RWPE1 (cell line): ENCODE data around the gene CHFR.
"Not testable (repeated sequence)": the region's sequence is repeated elsewhere in the genome, so short reads cannot be mapped to it uniquely, and the experiment has no call there.

Experiments used
- CTCF ChIA-PET: fragments of 350-600 bp; sonication (Branson Sonifier 250); formaldehyde crosslinking; extraction: SDS; loops from one replicate; lab custom pipeline; 2021; lab: Yijun Ruan, JAX
- POLR2A ChIA-PET: fragments of 400-600 bp; formaldehyde crosslinking; extraction: SDS; loops from one replicate; lab custom pipeline; 2020; ENCODE audit warnings: antibody characterized with exemption; ENCODE audit not compliant: low non-redundant PET; lab: Yijun Ruan, JAX
- DNase-seq: peaks from one replicate; pipeline ENCODE4 v3.0.0; 2012; ENCODE audit warnings: low spot score
- H3K27ac ChIP-seq: fragments of 450-650 bp; 2 replicates; pipeline ENCODE4 v1.5.1; 2017
- TF ChIP-seq, protein P1 (sequence below): fragments of 450-650 bp; conservative IDR thresholded peaks from 2 replicates; pipeline ENCODE4 v1.5.1; 2017; ENCODE audit warnings: low read depth, mild to moderate bottlenecking

CHFR gene

DNA sequence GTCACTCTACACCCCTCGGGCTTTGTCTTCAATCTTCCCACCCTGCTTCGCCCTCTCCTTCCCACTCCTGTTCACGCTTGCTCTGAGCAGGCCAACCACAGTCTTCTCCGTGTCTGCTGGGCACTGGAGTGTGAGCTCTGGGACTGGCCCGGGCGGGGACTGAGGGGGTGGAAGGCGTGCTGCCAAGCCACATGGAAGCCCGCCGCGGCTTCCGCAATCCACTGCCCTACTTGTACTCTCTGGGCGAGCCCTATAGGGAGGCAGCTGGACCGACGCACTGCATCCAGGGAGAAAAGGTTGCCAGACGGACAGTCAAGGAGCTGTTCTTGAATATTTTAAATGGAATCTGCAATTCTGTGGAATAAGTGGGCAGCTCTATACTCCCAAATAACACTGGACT is 83.5 kb downstream of the CHFR start:
- DNase-seq = no peak
- POLR2A ChIA-PET = no interaction called here
- peak overlapping the region; percentile 8; the same call in 1 of the 2 replicates for H3K27ac ChIP-seq
- CTCF ChIA-PET = no interaction called here
- TF ChIP-seq, protein P1, sequence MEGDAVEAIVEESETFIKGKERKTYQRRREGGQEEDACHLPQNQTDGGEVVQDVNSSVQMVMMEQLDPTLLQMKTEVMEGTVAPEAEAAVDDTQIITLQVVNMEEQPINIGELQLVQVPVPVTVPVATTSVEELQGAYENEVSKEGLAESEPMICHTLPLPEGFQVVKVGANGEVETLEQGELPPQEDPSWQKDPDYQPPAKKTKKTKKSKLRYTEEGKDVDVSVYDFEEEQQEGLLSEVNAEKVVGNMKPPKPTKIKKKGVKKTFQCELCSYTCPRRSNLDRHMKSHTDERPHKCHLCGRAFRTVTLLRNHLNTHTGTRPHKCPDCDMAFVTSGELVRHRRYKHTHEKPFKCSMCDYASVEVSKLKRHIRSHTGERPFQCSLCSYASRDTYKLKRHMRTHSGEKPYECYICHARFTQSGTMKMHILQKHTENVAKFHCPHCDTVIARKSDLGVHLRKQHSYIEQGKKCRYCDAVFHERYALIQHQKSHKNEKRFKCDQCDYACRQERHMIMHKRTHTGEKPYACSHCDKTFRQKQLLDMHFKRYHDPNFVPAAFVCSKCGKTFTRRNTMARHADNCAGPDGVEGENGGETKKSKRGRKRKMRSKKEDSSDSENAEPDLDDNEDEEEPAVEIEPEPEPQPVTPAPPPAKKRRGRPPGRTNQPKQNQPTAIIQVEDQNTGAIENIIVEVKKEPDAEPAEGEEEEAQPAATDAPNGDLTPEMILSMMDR = no peak

DNA sequence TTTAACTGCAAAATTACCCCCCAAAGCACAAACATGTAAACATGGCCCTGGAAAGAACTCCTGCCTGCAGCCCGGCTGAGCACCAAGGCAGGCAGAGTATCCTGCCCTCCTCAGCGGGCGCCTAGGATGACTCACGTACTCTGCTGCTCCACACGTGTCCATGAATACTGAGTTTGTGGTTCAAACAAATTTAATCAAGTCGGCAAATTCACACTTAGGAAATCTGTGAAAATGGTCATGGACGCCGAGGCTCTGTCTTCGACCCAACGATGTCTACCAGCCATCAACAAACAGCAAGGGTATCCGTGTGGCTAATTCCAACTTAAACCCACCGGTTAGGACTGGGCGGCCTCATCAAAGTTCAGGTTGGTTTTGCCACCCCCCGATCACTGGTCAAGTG is 84.3 kb downstream of the CHFR start:
- POLR2A ChIA-PET = no interaction called here
- no peak overlapping the region for H3K27ac ChIP-seq
- TF ChIP-seq, protein P1 = no peak
- CTCF ChIA-PET = no interaction called here
- DNase-seq = no peak

DNA sequence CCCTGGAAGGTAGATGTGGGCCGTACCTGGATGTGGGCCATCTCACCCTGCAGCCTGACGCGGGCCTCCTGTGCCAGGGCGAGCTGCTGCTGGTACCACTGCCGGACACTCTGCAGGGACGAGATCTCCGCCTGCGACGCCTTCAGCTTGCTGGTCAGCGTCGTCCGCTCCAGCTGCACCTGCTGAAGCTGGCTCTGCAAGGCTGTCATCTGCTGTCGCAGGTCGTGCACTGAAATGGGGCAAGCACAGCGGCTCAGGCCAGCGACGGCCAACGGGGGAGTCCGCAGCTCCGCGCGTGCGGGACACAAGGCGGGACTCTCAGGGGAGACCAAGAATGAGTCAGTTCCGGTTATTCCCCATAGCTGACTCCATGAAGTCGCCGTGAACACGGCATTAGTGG is 85.7 kb downstream of the CHFR start:
- POLR2A ChIA-PET = no interaction called here

DNA sequence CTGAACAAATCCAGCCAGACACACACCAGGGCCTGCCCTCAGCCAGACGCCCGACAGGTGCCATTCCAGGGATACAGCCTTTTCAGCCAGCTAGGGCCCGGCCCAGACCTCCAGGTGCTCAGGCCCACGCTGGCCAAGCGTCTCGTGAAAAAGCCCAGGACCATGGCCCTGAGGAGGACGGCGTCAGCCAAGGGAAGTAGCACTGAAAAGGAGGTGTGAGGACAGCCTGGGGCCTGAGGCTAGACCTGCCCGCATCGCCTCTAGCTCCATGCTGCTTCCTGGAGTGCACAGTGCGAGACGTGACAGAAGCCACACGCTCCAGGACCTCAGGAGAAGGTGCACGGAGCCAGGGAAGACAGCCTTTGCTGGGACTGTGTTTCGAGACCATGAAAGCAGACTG is 88.6 kb downstream of the CHFR start:
- H3K27ac ChIP-seq = no peak overlapping the region
- ChIA-PET CTCF (interaction anchor here (1.1 kb wide), 1 partner anchor 11 kb away, joined by 3 read pairs; no protein-coding TSS in a partner anchor), POLR2A (no interaction called here)
- TF ChIP-seq, protein P1 = no peak
- DNase-seq = no peak

More for the DNA sequence above, 85.7 kb downstream of the CHFR start:
- CTCF ChIA-PET = interaction anchor here (0.6 kb wide), 1 partner anchor 323 kb away, joined by 3 read pairs; no protein-coding TSS in a partner anchor
- no peak overlapping the region for H3K27ac ChIP-seq
- DNase-seq = no peak
- TF ChIP-seq, protein P1 = no peak

DNA sequence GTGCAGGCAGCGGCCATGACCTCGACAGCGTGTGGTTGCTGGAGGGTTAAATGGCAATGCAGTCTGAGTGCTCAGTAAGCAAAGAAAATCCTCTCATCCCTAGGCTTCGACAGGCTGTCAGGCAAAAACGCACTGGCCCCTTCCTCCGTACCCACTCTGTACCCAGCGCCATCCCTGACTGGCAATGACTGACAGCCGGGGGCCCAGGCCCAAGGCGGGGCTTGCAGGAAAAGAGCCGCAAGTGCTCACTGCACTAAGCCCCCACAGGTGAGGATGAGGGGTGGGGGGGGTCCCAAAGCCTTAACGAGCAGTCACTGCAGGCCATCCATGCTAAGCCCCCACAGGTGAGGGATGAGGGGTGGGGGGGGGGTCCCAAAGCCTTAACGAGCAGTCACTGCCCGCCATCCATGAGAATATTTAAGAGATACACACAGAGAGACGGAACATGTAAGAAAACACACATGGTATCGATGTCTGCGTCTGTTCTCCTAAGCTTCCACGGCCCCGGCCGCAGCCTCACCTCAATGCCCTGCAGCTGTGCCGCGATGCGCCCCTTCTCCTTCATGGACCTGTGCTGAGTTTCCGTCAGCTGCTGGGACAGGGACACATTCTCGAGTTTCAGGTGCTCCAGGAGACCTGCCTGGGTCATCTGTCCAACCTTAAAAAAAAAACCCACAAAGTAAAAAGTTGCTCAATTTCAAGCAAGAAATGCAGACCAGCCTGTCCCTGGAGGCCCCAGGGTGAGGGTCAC is 89.4 kb downstream of the CHFR start:
- no peak overlapping the region for H3K27ac ChIP-seq
- ChIA-PET POLR2A (no interaction called here), CTCF (no interaction called here)
- TF ChIP-seq, protein P1 = no peak
- no peak for DNase-seq

DNA sequence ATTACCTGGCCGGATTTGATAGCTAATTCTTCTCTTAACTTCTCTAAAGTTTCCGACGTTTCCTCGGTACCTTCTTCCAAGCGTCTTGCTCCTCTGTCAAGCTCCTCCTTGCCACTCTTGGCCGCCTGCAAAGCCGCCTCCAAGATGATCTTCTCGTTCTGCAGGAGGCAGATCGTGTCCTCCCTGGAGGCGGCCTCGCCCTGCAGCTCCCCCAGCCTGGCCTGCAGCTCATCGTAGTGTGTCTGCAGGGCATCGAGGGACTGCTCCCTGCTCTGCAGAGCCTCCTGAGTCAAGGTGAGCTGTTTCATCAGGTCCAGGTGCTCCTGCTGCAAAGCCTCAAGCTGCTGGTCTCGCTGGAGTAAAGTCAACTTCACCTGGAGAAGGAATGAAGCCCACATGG is 91.6 kb downstream of the CHFR start:
- CTCF ChIA-PET = interaction anchor here (1.2 kb wide), 1 partner anchor 27 kb away, joined by 7 read pairs; no protein-coding TSS in a partner anchor
- DNase-seq = no peak
- POLR2A ChIA-PET = no interaction called here
- no peak overlapping the region for H3K27ac ChIP-seq
- TF ChIP-seq, protein P1 = no peak

DNA sequence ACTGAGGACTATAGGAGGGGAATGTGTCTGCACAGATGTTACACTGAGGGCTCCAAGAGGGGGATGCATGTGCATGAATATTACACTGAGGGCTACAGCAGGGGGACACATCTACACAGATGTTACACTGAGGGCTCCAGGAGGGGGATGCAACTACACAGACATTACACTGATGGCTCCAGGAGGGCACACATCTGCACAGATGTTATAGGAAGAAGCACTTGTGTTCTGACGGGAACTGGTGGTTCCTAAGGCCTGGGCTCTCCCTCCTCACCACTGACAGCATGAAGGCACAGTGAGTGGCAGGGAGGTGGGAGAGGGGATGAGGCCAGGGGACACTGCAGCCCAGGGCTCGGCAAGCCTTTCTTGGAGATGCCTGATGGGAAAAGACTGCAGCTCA is 95.5 kb downstream of the CHFR start:
- H3K27ac ChIP-seq, POLR2A ChIA-PET, CTCF ChIA-PET, DNase-seq: not testable (repeated sequence)
